NB4 (cell line): ENCODE data around the gene OTUB1.
A peak's percentile ranks its signal among the peaks of the same experiment; 100 is the strongest.
"Not testable (repeated sequence)": the region's sequence is repeated elsewhere in the genome, so short reads cannot be mapped to it uniquely, and the experiment has no call there.

Experiments used
- DNase-seq: peaks from one replicate; pipeline ENCODE4 v3.0.0; 2010; ENCODE audit warnings: low read depth
- H3K4me3 ChIP-seq: one replicate; pipeline ENCODE4 v1.5.1; 2011; ENCODE audit warnings: mild to moderate bottlenecking, low read depth, low read length, moderate library complexity
- MYC ChIP-seq: IDR thresholded peaks from 2 replicates; pipeline ENCODE4 v1.6.1; 2011; ENCODE audit warnings: low read depth, low read length
- POLR2A ChIP-seq: IDR thresholded peaks from 2 replicates; pipeline ENCODE4 v1.6.1; 2011; ENCODE audit warnings: mild to moderate bottlenecking; ENCODE audit not compliant: insufficient read length; ENCODE audit errors: extremely low read depth
- TF ChIP-seq, protein P1 (sequence below): IDR thresholded peaks from one replicate; pipeline ENCODE4 v1.5.1; 2012; ENCODE audit warnings: low read depth, low read length
- TF ChIP-seq, protein P2 (sequence below): IDR thresholded peaks from 2 replicates; pipeline ENCODE4 v1.6.1; 2011; ENCODE audit warnings: low read depth, low read length

The OTUB1 gene

GRCh38 chr11:63952570-63952969 lies 33.7 kb upstream of the OTUB1 start:
- H3K4me3 ChIP-seq, result no peak overlapping the region
- TF ChIP-seq, protein P1, sequence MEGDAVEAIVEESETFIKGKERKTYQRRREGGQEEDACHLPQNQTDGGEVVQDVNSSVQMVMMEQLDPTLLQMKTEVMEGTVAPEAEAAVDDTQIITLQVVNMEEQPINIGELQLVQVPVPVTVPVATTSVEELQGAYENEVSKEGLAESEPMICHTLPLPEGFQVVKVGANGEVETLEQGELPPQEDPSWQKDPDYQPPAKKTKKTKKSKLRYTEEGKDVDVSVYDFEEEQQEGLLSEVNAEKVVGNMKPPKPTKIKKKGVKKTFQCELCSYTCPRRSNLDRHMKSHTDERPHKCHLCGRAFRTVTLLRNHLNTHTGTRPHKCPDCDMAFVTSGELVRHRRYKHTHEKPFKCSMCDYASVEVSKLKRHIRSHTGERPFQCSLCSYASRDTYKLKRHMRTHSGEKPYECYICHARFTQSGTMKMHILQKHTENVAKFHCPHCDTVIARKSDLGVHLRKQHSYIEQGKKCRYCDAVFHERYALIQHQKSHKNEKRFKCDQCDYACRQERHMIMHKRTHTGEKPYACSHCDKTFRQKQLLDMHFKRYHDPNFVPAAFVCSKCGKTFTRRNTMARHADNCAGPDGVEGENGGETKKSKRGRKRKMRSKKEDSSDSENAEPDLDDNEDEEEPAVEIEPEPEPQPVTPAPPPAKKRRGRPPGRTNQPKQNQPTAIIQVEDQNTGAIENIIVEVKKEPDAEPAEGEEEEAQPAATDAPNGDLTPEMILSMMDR, result no peak
- TF ChIP-seq, protein P2, sequence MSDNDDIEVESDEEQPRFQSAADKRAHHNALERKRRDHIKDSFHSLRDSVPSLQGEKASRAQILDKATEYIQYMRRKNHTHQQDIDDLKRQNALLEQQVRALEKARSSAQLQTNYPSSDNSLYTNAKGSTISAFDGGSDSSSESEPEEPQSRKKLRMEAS, result no peak
- TF ChIP-seq MYC (no peak), POLR2A (no peak)
- no peak for DNase-seq

GRCh38 chr11:63958008-63958407 lies 28.2 kb upstream of the OTUB1 start:
- H3K4me3 ChIP-seq, result no peak overlapping the region
- no peak for DNase-seq
- TF ChIP-seq POLR2A, result no peak
- TF ChIP-seq, protein P1, result no peak
- TF ChIP-seq, protein P2, result no peak
- TF ChIP-seq MYC, result no peak

DNA sequence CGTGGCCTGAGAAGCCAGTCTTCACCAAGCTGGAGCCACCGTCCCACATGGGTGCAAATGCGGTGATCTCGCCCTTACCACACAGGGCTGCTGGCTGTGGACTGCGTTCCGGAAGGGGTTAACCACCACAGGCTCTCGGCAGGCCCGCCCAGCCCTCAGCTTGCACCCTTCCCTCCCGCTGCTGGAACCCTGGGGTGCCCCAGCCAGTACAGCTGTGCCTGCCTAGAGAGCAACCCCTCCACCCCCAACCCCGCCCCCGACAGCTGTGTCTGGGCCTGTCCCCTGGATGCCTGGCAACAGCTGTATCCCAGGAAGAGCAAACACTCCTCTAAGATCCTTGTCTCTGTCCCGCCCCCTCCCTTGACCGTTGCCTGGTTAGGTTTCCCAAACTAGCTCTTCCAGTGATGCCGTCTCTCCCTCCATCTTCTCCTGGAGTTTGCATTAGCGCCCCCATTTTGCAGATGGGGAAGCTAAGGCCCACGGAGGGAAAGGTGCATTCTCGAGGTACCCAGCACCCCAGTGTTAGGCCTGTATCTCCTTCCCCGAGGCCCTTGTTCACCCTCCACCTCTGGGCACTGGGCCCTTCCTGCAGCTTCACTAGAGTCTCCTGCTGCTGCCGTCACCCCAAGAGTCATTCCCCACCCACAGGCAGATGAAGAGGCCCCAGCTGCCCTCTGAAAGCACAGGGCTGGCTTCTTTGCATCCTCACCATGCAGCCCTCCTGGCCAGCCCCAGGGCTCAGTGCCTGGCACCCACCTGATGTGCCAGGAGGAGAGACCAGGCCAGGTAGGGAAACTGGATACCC lies 24.4 kb upstream of the OTUB1 start:
- TF ChIP-seq, protein P2, result peak; percentile 86
- no peak for TF ChIP-seq POLR2A
- TF ChIP-seq, protein P1, result no peak
- peak; percentile 74 for TF ChIP-seq MYC
- H3K4me3 ChIP-seq, result no peak overlapping the region
- DNase-seq, result peak; percentile 93

- H3K4me3 ChIP-seq, DNase-seq: not testable (repeated sequence)
These were observed 22.3 kb upstream of the OTUB1 start for GRCh38 chr11:63963895-63964294.

GRCh38 chr11:63966444-63966843 lies 19.8 kb upstream of the OTUB1 start:
- TF ChIP-seq, protein P2, result no peak
- no peak for TF ChIP-seq MYC
- TF ChIP-seq, protein P1, result no peak
- TF ChIP-seq POLR2A, result no peak
- no peak overlapping the region for H3K4me3 ChIP-seq

GRCh38 chr11:63969461-63969860 lies 16.8 kb upstream of the OTUB1 start:
- TF ChIP-seq, protein P1, result no peak
- TF ChIP-seq, protein P2, result no peak
- TF ChIP-seq MYC, result no peak
- TF ChIP-seq POLR2A, result no peak
- H3K4me3 ChIP-seq, result no peak overlapping the region
- no peak for DNase-seq

More at GRCh38 chr11:63966444-63966843, 19.8 kb upstream of the OTUB1 start:
- DNase-seq, result no peak
